SKM-1 treated with dmso at 0.1 percent for 144 hours (cell line): ENCODE measurements around the gene ANO4.

Experiments
- DNase-seq: peaks from one replicate; lab custom pipeline; 2025; ENCODE audit not compliant: unreplicated experiment; lab: John Stamatoyannopoulos, UW

Gene ANO4

DNA sequence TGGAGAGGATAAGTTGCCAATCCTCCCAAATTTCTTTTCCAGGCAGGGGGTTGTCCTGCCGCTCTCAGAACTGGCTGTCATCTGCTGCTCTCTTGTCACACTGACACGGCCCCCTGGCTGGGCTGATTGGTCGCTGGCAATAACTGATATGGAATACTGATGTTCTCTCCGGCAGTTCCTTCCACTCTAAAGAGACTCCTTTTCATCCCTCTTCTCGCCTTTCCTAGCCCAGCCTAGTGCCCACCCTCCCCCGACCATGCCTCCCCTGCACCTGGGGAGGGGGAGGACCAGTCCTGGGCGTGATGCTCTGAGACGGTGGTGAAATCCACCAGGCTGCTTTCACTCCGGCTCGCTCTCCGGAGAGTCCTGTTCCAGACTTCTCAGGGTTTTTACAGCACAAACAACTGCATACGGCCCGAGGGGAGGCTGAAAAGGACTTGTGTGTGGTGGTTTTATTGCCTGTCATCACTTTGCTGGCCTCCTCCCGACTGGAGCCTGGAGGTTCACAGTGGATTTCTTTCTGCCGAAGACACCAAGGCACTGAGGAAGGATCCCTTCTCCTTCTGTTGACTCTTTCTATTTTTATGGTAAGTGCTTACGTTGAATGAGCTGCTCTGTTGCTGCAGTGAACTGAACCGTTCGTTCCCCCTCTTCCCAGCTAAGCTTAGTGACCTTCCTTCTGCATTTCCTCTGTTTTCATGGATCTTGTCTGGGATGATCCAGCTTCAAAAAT, at the start of gene ANO4:
ANO4 (plus strand) TSS at position 336 of the 733 bp plus-strand sequence. CDS start 107,010 bp downstream, outside the sequence.
- no peak for DNase-seq

DNA sequence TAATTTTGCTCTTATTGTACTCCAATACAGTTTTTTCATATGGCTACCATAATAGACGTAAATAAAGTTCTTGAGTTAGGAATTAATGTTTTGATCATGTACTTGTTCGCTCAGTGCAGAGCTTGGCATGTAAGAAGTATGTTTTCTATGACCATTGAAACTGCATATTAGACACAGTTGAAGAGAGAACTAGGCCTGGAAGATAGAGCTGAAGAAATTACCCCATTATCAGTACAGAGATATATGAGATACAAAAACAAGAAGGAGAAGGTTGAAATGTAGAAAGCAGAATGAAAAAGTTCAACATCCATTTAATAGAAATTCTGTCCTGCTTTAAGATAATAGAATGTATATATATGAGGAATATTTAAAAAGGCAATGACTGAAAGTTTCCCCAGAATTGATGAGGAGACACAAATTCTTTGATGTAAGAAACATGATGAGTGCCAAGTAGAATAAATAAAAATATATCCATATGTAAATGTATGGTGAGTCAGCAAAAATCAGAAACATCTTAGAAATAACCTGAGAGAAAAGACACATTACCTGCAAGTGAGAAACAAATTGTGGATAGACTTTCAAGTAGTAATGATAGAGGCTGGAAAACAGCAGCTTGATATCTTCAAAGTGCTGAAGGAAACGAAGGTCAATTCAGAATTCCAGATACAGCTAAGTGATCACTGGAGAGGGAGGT, 49.1 kb upstream of the ANO4 start:
- no peak for DNase-seq

DNA sequence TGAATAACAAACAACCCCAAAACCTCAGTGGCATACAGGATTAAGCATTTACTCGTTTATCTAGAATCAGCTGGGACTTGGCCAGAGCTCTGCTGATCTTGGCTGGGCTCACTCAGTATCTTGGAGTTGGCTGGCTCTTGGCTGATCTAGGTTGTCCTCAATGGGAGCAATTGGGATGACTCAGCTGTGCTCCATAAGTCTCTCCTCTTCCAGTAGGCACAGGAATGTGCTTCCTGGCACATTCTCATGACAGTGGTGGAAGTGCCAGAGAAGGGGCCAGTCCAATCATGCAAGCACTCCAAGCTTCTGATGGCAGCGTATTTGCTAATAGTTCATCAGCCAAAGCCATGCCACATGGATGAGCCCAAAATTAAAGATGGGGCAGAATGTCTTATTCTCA, 41.7 kb upstream of the ANO4 start:
- DNase-seq = no peak

DNA sequence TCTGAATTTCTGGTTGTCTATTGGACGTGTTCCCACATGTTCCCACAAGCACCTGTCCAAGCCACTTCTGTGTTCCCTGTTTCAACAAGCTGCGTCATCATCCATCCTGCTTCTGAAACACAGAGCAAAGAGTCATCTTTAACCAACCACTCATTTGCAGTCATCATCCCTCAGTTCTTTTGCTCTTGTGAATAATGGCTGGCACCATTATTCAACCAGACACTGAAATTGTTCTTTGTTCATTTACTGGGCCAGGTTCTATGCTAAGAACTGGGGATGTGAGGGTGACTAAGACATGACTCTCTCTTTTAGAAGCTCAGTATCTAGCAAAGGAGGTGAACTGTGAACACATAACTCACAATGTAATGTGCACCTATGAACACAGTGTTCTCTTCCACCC, 40.7 kb upstream of the ANO4 start:
- no peak for DNase-seq

DNA sequence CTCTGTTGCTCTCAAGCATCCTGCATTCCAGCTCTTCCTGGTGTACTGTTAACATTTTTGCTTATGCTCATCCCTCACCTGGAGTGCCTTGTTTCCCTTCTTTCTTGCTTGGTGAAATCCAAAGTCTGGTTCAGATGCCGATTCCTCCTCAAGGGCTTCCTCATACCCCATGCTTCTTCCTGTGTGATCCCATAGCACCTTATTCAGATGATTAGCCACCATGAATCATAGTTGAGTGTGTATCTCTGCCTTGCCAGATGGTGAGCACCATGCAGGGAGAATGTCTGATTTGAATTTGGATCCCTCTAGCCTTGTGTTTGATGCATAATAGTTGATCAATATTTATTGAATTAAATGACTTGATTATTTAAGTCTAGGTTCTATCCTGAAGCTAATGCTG, 39.4 kb upstream of the ANO4 start:
- no peak for DNase-seq

DNA sequence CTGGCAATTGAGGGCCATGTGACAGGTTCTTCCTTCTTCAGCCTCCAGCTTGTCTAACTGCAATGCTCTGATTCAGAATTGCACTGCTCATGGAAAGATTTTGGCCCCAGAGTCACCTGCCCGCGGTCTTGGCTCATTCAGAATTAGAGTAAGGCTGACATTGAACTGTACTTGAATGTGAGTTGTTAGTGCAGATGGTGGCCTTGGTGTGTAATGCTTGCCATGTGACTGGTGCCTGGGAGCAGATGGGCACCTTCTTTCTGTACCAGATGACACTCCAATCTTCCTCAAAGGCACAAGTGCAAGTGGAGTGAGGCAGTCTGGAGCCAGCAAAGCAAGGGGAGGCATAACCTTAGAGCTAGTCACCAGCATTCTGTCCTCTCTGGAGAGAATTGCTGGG, 36.5 kb upstream of the ANO4 start:
- no peak for DNase-seq

DNA sequence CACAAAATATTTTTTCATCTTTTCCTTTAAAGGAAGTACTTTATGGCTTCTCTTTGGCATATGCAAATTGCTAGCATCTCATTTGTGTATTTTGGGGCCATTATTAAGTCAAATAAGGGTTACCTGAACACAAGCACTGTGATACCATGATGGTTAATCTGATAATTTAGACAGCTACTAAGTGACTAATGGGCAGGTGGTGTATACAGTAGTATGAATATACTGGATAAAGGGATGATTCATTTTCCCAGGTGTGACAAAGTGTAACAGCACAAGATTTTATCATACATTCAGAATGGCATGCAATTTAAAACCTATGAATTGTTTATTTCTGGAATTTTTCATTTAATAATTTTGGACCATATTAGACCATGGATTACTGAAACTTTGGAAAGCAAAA, 27.2 kb upstream of the ANO4 start:
- no peak for DNase-seq

DNA sequence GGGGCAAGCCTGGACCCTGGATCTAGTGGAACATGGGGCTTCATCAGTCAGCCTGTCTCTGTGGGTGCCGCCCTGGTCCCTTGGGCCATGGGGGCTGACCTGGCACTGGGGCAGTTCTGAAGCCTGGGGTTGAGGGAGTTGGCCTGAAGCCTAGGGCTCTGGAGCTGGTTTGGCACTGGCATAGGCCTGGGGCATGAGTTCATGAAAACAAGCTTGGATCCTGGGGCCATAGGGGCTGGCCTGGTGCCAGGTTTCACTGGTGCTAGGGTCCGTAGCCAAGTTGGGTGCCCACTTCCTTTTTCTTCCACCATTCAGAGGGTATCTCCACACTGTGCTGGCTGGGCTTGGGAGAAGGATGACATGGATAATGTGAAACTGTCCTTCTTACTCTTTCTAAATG, 26.6 kb upstream of the ANO4 start:
- no peak for DNase-seq

DNA sequence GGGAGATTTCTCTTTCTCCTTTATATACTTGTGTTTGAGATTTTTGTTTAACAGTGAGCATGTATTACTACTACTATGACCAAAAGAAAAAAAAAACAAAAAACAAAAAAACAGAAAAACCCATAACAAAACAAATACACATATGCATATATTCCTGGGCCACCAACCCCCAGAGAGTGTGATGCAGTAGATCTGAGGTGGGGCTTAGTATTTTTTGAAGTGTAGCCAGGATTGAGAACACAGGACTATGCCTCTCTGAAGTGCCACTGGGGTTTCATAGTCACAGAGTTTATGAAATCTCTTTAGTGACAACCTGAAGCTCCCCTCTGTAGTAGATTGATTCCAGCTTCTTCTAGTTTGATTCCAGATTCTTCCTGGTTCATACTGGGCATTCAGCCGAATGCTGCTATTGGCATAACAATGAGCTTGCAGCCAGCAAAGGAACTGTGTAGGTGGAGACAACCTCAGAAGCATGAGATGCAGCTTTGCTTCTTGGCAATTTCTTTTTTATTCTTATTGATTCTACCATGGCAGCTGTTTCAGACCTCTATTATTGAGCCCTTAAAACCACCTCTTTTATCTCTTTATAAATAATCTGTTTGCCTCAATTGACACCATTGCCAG, 15.5 kb upstream of the ANO4 start:
- no peak for DNase-seq

DNA sequence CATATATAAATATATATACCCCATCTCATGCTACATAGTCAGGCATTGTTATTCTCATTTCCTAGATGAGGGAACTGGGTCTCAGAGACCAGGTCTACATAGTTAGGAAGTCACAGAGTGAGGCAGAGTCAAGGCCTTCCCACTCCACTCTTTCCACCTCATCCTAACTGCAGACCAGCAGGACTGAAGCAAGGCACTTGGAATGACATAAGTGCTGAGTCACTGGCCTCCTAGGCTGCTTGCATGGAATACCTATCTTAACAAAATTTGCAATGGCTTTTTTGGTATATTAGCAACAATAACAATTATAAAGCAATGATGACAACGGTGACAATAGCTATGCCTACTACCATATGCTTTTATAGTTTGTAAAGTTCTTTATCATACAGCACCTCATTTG, 5.4 kb upstream of the ANO4 start:
- DNase-seq = no peak

DNA sequence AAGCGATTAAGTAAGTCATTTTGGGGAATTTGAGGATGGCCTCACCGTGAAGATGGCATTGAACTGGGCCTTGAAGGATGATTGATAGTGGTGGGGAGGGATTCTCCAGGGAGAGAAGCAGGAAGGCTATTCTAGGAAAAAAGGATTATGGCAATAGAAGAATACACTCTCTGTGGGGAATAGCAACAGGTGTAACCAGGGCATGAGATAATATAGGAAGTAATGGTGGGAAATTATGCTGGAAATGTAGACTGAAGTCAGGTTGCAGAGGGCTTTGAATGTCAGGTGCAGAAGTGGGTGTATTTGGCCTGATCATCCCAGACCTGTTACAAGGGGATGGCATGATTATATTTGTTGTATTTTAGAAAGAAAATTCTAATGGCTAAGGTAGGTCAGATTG, 4.6 kb upstream of the ANO4 start:
- DNase-seq = no peak

DNA sequence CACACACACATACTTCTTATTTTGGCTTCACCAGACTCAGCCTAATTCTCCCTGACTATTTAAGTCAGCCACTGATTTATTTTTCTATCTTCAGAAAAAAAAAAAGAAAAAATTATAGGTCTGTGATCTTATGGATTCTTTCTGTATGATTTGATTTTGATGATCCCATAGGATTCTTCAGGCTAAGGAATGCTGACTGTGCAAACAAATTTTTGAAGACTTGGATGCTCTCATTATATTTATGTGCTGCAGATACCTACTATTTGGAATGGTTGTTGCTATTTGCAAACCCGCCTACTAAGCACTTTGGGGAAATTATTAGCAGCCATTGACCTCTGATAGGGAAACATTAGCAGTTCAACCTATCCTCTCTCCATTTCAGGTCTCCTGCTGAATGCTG, 4.0 kb upstream of the ANO4 start:
- DNase-seq = no peak

DNA sequence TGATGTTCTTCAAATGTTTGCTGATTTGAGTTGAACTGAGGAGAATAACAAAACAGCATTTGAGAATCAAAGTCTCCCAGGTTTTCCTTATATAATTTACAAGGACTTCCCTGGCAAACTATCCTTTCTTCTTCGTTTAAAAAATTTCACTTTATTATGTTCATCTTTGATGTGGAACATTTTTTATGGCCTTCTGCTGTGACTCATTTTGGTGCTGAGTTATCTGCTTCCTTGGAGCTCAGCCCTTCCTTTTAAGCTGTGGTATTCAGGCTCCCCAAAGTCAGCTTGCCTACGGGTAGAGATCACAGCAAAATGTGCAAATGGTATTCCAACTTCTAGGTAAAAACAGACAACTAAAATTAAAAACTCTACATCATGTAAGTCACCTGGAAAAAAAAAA, 1.4 kb upstream of the ANO4 start:
- no peak for DNase-seq

DNA sequence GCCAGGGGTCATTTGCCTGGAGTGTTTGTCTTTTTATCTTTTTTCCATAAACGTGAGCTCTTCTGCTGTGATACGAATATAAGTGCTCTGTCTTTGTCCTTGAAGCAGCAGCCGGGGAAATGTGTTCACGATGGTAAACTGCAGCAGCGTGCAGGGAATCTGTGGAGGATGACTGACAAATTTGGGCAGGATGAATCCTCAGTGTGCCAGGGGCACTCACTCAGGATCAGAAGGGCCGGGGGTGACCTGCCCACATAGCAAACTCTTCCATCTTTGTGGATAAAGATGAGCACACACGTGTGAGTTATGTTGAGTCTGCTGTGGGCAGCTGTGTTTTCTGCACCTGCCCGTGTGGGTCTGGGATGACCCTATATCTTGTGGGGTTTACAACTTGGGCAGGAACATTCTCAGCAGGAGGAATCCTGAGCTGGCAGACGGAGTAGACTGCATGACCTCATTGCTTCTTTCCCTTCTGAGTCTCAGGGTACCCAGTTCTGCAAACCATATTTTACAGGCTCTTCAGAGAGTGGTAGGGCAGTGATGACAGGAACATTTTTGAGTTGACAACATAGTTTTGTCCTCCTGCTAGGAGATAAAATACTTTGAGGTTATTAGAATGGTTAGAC, 711 bp downstream of the ANO4 start:
- DNase-seq = no peak

DNA sequence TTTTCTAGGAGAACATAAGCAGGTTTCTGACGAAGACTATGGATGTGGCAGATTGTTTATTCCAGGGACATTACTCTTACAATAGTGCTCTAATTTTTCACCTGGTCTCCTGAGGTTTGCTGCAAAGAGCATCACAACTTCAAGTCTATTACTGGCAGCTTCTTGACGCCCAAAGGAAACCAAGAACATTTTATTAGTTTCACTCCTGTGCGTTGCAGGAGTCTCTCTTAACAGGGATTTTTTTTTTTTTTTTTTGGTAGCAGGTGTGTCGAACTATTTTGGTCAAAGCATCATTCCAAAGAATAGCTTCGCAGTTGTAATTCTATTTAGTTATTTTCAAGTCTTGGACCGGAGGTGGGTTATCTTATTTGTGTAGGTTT, 1.2 kb downstream of the ANO4 start:
- DNase-seq = no peak

DNA sequence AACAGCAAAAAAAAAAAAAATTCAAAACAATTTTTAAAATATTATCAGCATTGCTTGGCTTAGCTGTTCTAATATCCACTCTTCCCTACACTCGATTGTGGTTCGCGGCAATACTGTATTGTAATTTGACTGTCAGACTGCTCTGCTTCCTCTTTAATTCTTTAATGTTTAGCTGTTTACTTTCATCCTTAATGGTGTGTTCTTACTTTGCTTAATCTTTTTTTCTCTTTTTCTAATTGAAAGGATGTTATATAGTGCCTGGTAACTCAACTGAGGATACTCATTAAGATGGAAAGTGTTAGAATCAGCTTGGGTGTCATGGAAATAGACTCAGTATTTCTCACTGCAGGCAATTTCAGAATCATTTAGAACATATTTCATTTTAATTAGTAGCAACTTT, 2.0 kb downstream of the ANO4 start:
- DNase-seq = no peak

DNA sequence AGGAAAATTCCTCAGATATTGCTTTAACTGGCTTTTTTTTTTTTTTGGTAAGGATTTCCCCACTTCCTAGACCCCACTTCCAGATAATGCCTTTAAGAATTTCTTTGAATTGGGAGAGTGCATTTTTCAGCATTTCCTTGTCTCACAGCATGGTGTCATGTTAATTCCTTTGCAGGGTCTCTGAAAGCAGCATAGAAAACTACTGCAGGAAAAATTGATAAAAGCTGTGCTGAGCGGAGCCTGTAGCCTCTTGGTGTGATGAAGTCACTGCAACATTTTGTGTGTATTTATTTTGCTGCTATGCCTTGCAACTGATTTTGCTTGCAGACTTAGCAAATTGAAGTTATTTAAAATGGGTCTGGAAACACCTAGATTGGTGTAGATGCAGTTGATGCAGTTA, 2.7 kb downstream of the ANO4 start:
- no peak for DNase-seq

DNA sequence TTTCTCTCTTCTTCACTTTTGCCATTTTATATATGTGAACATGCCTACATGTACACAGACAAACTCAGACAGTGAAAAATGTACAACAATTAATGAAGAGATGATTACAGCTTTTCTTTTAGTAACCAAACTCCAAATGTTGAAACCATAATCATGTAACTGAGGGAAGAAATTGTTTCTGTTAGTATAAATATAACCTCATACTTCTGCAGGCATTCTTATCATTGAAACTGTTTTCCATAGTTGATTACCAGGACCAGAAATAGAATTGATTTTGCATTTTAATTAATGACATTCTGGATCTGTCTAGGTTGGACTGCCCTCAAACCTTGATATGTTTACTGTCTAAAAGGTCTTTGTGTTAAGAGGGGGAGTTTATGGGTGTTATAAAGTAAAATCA, 3.2 kb downstream of the ANO4 start:
- DNase-seq = no peak

DNA sequence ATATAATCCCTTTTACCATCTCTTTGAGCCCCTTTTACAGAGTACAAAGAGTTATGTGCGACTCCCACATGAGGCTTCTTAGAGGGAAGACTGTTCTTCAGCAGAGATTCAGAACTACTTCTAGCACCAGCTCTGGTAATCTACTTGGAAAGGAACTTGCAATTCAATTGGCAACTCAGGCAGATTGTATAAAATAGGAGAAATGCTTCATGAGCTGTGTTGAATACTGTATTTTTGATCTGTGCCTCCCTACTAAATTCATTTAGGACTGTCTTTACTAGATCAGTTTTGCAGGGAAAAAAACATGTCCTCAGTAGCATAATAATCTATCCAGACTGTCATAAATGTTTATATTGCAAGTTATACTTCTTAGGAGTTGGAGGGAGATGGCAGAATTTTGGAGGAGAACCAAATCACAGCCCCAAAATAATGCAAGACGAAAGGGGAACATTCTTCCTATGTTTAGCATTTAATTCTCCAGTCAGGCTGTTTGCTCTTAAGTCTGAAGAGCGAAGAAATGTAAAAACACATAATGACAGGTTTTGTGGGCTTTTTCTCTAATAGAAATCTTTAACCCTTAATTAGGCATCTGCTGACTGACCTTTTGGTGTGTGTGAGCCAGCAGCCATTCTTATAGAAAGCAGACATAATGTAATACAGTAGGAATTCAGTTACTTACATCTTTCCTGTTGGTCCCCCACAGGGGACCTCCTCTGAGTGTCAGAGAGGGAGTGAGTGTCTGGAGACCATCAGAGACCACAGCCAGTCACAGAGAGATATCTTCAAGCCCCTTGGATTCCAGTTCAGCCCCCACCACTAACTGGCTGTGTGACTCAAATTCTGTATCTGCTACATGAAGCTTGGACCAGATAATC, 3.9 kb downstream of the ANO4 start:
- no peak for DNase-seq

DNA sequence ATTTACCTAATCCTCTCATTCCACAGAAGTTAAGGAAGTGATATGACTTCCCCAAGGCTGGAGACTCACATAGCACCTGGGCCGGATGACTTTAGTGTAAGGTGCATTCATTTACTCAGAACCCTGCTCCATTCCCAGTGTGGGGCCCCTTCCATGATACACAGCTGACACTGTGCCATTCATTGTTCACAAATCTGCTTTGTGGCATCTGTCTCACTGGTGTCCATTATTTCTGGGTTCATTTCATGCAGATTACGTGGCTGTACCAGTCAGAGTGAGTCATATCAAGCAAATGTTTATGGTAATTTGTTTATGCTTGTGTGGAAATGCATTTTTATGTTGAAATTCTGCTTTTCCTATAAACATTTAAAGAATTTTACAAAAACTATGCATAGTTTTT, 5.2 kb downstream of the ANO4 start:
- DNase-seq = no peak

DNA sequence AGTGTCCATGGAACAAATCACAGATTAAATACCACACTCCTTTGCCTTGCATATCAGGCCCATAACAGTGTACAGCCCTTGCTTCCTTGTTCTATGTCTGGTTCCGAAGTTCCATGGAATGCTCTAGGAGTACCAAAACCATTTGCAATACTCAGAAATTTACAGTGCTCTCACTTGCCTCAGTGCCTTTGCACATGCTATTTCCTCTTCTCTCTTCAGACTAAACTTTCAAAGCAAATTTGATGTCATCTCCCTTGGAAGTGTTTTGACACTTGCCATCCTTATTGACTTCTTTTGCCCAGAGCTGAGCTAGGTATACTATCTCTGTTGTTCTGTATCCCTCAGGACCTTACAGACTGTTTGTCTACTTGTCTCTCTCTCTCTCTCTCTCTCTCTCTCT, 6.1 kb downstream of the ANO4 start:
- no peak for DNase-seq
